Measurements from ENCODE around the gene PDCL3.

Gene PDCL3

DNA sequence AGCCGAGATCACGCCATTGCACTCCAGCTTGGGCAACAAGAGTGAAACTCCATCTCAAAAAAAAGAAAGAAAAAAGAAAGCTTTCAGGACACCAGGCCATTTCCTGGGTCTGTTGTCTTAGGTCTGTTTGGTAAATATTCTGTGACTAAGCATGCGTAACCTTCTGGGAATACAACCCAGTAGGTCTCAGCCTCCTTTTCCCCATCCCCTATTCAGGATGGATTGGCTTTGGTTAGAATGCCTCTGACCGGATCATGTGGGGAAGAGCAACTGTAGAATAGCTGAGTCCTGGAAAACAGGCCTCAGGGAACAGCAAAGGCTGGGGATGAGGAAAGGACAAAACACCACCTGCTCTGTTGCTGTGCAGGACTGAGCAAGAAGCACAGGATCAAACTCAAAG lies 1.6 kb upstream of the PDCL3 start:
- no peak for DNase-seq

DNA sequence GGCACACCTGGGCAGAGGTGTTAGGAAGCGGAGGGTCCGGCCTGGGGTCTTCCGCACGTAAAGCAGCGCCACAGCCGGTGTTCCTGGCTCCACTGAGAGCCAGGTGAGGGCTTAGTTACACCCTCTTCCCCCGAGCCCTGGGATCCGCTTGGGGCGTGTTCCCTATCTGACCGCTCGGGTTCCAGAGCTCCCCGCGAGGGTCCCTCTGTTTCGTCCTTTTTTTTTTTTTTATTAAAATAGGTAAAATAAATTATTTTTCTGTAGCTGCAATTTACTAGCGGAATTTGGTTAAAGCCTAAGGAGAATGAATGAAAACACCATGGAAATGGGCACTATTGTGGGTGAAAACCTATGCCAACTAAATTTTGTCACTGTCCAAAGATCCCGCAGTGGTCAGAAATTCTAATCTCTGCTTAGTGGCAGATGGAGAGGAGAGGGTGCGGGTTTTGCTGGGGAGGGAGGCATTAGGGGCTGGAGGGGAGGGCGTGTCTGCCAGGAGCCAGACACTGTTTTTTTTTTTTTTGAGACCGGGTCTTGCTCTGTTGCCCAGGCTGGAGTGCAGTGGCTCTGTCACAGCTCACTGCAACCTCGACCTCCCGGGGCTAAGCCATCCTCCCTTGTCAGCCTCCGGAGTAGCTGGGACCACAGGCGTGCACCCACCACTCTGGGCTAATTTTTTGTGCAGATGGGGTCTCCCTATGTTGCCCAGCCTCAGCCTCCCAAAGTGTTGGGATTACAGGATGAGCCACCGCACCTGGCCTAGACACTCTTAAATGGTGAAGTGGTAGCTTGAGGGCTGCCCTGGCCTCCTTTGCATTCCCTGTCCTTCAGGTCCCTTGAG lies 834 bp downstream of the PDCL3 start:
- DNase-seq, result peak; percentile 46

- no peak for DNase-seq
Observed at GRCh38 chr2:100568989-100569388, 6.2 kb downstream of the PDCL3 start.

DNA sequence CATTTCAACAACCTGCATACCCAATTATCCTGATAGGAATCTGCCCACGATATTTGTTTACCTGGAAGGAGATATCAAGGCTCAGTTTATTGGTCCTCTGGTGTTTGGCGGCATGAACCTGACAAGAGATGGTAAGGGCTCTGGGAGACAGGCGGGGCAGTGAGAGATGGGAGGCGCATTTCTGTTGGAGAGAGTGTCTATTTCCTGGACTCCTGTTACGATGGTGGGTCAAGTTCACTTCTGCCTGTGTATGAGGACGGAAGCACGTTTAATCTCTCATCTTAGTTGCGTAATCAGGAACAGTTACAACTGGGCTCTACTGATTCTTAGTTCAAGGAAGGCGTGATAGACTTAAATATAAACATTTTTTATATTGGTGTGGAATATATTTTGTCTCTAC lies 8.9 kb downstream of the PDCL3 start:
- peak; percentile 69 for DNase-seq

DNA sequence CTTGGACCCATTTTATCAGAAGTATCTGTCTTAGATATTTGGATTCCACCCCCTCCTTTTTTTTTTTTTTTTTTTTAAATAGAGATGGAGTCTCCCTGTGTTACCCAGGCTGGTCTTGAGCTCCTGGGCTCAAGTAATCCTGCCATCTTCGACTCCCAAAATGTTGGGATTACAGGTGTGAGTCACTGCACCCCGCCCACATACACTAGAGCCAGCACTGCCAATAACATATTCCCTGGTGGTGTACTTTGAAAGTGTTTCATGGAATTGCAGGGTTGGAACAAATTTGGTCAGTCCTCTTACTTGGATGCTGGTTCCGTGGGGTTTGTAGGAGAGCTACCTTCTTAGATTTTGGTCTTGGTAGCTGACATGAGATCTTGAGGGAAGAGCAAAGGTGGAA lies 15.0 kb downstream of the PDCL3 start:
- no peak for DNase-seq

GRCh38 chr2:100580367-100581276 lies 17.8 kb downstream of the PDCL3 start:
- peak; percentile 53 for DNase-seq

GRCh38 chr2:100581277-100581612 lies 18.5 kb downstream of the PDCL3 start:
- no peak for DNase-seq

GRCh38 chr2:100584816-100585215 lies 22.0 kb downstream of the PDCL3 start:
- peak; percentile 40 for DNase-seq

DNA sequence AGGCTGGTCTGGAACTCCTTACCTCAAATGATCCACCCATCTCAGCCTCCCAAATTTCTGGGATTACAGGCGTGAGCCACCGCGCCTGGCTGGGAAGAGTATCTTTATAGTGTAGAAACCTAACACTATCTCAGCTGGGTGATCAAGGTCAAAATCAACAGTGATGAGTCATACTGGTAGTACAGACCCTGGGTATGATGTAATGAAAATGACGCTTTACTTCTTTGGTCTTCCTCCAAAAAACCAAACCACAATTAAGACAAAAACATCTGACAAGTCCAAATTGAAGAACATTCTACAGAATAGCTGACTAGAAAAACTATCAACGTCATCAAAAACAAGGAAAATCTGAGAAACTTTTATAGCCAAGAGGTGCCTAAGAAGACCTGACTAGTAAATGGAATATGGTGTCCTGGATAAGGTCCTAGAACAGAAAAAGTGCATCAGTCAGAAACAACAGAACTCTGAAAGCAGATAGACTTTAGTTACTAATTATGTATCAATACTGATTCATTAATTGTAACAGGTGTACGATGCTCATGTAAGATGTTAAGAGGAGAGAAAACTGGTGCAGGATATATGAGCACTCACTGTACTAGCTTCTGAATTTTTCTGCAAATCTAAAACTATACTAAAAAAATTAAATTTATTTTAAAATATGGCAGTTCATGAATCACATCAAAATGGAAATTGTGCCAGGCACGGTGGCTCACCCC lies 25.4 kb downstream of the PDCL3 start:
- peak; percentile 75 for DNase-seq

GRCh38 chr2:100589527-100589926 lies 26.7 kb downstream of the PDCL3 start:
- DNase-seq, result no peak

- no peak for DNase-seq
Observed at GRCh38 chr2:100592226-100592625, 29.4 kb downstream of the PDCL3 start.

GRCh38 chr2:100596465-100596864 lies 33.7 kb downstream of the PDCL3 start:
- DNase-seq, result no peak

DNA sequence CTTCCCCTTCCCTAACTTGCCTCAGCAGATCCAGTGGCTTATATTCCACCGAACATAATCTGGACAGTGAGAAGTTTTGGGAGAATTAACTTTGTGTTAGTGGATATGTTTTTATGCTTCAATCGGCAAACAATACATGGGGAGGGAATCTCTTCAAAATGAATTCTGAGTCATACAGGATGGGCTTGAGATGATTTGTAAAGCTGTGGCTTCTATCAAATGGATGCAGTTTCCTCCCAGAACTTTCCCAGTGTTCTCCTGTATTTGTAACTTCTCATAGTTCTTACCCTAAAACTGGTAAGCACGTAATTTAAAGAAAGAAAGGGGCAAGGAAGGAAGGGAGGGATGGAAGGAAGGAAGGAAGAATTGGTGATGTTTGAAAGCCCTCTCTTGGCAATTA lies 36.8 kb downstream of the PDCL3 start:
- DNase-seq, result no peak

DNA sequence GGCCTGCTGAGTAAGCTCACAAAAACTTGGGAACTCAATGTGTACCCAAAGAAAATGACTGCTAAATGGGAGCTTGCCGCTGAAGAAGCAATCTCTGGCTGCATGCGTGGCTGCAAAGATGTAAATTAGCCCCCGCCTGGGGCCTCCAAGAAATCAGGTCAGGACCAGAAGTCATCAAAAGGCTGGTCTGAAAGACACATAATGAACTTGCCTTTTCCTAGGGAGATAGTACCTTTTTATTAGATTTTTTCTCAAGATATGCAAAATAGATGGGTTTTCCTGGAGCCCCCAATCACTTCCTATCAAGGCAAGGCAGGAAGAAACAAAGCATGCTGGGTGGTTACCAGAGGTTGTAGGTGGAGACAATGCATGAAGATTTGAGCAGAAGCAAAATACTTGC lies 38.9 kb downstream of the PDCL3 start:
- no peak for DNase-seq

DNA sequence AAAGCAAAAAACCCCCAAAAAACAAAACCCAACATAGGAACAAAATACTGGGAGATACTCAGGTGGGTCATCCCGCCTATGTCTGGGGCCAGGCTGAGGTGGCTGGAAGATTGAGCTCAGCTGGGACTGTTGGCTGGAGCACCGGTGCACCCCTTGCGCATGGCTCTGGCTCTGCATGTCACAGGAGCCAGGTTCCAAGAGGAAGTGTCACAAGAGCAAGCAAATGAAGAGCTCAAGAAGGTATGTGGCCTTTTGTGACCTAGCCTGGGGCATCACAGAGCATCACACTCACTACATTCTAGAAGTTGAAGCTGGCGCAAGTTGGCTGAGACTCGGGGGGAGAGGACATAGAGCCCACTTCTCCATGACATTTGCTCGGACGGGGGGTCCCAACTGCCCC lies 40.6 kb downstream of the PDCL3 start:
- DNase-seq, result no peak

GRCh38 chr2:100603948-100604633 lies 41.3 kb downstream of the PDCL3 start:
- DNase-seq, result no peak

DNA sequence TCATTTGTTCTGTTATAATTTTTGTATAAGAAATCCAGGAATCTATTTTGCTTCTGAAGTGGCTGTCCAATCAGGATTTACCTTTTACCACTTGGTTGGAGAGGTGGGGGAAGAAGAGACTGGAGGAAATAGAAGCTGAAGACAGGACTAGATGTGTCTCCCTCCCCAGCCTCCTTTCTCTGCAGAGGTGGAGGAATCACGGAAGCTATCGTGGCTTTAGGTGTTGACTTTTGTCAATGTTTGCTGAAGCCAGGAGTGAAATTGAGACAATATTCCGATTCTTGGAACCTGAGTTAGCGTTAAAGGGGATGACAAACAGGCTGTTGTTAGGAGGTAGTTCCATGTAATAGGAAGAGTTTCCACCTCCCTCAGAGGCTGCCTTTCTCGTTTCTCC lies 43.5 kb downstream of the PDCL3 start:
- DNase-seq, result no peak

DNA sequence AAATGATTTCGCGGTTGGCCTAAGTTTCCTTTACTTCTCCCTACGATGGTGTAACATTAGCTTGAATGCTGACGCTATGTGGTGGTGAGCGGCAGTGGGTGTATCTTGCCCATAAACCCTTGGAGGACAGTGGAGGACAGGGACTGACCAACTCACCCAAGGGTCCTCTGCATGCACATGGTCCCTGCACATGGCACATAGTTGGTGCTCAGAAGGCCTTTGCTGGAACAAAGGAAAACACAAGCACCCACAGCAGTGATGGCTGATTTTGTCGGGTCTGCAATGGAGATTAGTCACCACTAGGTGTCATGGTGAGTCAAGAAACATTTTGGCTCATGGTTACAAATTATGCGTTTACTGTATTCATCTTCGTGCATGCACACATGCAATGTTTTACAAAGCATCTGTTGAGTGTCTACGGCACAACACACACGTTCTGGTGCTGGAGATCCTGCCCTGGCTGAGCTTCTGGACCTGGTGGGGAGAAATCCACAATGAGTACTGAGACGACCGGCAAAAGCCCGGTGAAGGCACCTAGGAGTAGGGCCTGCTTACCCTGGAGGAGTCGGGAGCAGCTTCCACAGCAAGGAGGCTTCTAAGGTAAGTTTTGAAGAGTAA lies 44.0 kb downstream of the PDCL3 start:
- peak; percentile 55 for DNase-seq

GRCh38 chr2:100610381-100610831 lies 47.6 kb downstream of the PDCL3 start:
- DNase-seq, result peak; percentile 69

DNA sequence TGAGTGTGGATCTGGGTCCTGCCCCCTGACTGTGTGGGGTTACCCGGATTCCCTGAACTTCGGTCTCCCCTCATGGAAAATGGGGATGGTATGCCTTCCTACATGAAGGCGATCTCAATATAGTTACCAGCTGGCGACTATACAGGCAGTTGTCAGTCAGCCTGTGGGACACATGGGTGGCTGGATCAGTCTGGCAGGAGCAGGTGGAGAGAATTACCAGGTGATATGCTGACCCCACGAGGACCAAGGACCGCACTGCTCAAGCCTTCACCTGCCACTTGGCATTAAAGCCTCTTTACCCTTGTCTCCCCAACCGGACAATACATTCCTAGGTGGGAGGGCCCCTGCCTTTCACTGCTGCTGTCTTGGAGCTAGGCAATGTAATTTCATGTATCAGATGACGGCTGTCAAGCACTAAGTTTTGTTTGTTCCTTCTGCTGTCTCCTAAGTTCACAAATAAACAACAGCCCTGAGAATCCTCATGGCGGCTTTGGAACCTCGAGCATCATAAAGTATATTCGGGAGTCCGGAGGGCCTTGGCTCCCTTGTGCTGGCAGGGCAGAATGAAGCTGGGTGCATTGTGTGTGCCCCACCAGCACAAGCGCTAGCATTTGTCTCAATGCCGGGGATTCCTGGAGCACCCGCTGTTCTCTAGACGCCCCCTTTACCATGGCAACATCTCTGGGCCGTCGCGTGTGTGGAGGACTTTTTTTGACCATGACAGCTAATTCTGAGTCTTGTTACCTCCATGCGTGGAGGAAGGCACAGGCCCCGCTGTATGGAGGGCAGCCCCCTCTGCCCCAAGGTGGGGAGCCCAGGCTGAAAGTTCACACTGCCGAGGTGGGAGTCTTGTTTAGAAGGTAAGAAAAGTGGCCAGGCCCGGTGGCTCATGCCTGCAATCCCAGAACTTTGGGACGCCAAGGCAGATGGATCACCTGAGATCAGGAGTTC lies 48.6 kb downstream of the PDCL3 start:
- no peak for DNase-seq

- no peak for DNase-seq
Observed at GRCh38 chr2:100612388-100613000, 49.7 kb downstream of the PDCL3 start.

All from hematopoietic multipotent progenitor cell treated with erythropoietin and hydrocortisone succinate and interleukin-3 and kit ligand, for 6 days (in vitro differentiated cells).